CD4-positive, alpha-beta T cell treated with Interleukin-2 at 100 ng/mL for 4 hours (primary cell): ENCODE data around the gene EPSTI1.
"Not testable (repeated sequence)": the region's sequence is repeated elsewhere in the genome, so short reads cannot be mapped to it uniquely, and the experiment has no call there.

Experiments
- DNase-seq: peaks from one replicate; pipeline ENCODE4 v3.0.0-alpha.2; 2020; ENCODE audit warnings: low spot score

The EPSTI1 gene

GRCh38 chr13:42894765-42895243 is 97.2 kb downstream of the EPSTI1 start:
- no peak for DNase-seq

GRCh38 chr13:42893214-42893671 is 98.8 kb downstream of the EPSTI1 start:
- DNase-seq = no peak

- no peak for DNase-seq
Measured at GRCh38 chr13:42892760-42893159, 99.3 kb downstream of the EPSTI1 start.

GRCh38 chr13:42891591-42891990 is 100.5 kb downstream of the EPSTI1 start:
- DNase-seq = no peak

GRCh38 chr13:42885325-42885724 is 106.7 kb downstream of the EPSTI1 start:
- no peak for DNase-seq

- no peak for DNase-seq
Measured at GRCh38 chr13:42883771-42884467, 108.1 kb downstream of the EPSTI1 start.

- DNase-seq = no peak
Measured at GRCh38 chr13:42883142-42883541, 108.9 kb downstream of the EPSTI1 start.

- DNase-seq = no peak
Measured at GRCh38 chr13:42880056-42880605, 111.9 kb downstream of the EPSTI1 start.

GRCh38 chr13:42878721-42879120 is 113.3 kb downstream of the EPSTI1 start:
- DNase-seq = no peak

GRCh38 chr13:42876887-42877545 is 115.0 kb downstream of the EPSTI1 start:
- DNase-seq = no peak

GRCh38 chr13:42876270-42876714 is 115.7 kb downstream of the EPSTI1 start:
- DNase-seq = no peak

GRCh38 chr13:42875475-42876269 is 116.4 kb downstream of the EPSTI1 start:
- DNase-seq = no peak

- no peak for DNase-seq
Measured at GRCh38 chr13:42874221-42874620, 117.8 kb downstream of the EPSTI1 start.

- no peak for DNase-seq
Measured at GRCh38 chr13:42873081-42873480, 119.0 kb downstream of the EPSTI1 start.

- no peak for DNase-seq
Measured at GRCh38 chr13:42867232-42867631, 124.8 kb downstream of the EPSTI1 start.

- DNase-seq = no peak
Measured at GRCh38 chr13:42865768-42866102, 126.3 kb downstream of the EPSTI1 start.

- DNase-seq = no peak
Measured at GRCh38 chr13:42864952-42865767, 126.9 kb downstream of the EPSTI1 start.

GRCh38 chr13:42862370-42862769 is 129.7 kb downstream of the EPSTI1 start:
- not testable (repeated sequence) for DNase-seq

GRCh38 chr13:42860485-42860884 is 131.6 kb downstream of the EPSTI1 start:
- no peak for DNase-seq

- no peak for DNase-seq
Measured at GRCh38 chr13:42859760-42860159, 132.3 kb downstream of the EPSTI1 start.

GRCh38 chr13:42855410-42855809 is 136.6 kb downstream of the EPSTI1 start:
- no peak for DNase-seq

- DNase-seq = no peak
Measured at GRCh38 chr13:42852136-42852535, 139.9 kb downstream of the EPSTI1 start.
